Measurements from ENCODE around the gene ARHGAP24.

- TF ChIP-seq POLR2A (IDR thresholded peaks at IDR 0.05) = no peak
- TF ChIP-seq, protein P1, sequence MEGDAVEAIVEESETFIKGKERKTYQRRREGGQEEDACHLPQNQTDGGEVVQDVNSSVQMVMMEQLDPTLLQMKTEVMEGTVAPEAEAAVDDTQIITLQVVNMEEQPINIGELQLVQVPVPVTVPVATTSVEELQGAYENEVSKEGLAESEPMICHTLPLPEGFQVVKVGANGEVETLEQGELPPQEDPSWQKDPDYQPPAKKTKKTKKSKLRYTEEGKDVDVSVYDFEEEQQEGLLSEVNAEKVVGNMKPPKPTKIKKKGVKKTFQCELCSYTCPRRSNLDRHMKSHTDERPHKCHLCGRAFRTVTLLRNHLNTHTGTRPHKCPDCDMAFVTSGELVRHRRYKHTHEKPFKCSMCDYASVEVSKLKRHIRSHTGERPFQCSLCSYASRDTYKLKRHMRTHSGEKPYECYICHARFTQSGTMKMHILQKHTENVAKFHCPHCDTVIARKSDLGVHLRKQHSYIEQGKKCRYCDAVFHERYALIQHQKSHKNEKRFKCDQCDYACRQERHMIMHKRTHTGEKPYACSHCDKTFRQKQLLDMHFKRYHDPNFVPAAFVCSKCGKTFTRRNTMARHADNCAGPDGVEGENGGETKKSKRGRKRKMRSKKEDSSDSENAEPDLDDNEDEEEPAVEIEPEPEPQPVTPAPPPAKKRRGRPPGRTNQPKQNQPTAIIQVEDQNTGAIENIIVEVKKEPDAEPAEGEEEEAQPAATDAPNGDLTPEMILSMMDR (IDR thresholded peaks at IDR 0.05) = no peak
Observed at GRCh38 chr4:85907001-85907400, 432.1 kb downstream of the ARHGAP24 start.
